Duodenal mucosa (tissue), 2 donors: ENCODE measurements around the gene YBEY.
A peak's percentile ranks its signal among the peaks of the same experiment; 100 is the strongest.

Experiments
- H3K27ac ChIP-seq: one replicate; pipeline ENCODE4 v1.7.0; 2013; ENCODE audit warnings: low read depth, low read length
- H3K27me3 ChIP-seq, 2 donors: one replicate each; pipeline ENCODE4 v1.7.0; 2013; ENCODE audit warnings: low read length in 2 of 2, control low read depth in 1 of 2; ENCODE audit not compliant: insufficient read depth in 2 of 2, control insufficient read depth in 1 of 2
- H3K36me3 ChIP-seq, 2 donors: one replicate each; pipeline ENCODE4 v1.7.0; 2013; ENCODE audit warnings: low read length in 2 of 2, control low read depth in 1 of 2; ENCODE audit not compliant: insufficient read depth in 2 of 2, control insufficient read depth in 1 of 2
- H3K4me1 ChIP-seq, 2 donors: one replicate each; pipeline ENCODE4 v1.7.0; 2013; ENCODE audit warnings: low read length in 2 of 2, control low read depth in 1 of 2; ENCODE audit not compliant: insufficient read depth in 2 of 2, control insufficient read depth in 1 of 2
- H3K4me3 ChIP-seq, 2 donors: one replicate each; pipeline ENCODE4 v1.7.0; 2013; ENCODE audit warnings: low read length in 2 of 2, low read depth in 1 of 2
- H3K9ac ChIP-seq, 2 donors: one replicate each; pipeline ENCODE4 v1.7.0; 2013; ENCODE audit warnings: low read length in 2 of 2, low read depth in 1 of 2
- H3K9me3 ChIP-seq, 2 donors: one replicate each; pipeline ENCODE4 v1.7.0; 2013; ENCODE audit warnings: low read length in 2 of 2, control low read depth in 1 of 2; ENCODE audit not compliant: control insufficient read depth in 1 of 2

YBEY gene

DNA sequence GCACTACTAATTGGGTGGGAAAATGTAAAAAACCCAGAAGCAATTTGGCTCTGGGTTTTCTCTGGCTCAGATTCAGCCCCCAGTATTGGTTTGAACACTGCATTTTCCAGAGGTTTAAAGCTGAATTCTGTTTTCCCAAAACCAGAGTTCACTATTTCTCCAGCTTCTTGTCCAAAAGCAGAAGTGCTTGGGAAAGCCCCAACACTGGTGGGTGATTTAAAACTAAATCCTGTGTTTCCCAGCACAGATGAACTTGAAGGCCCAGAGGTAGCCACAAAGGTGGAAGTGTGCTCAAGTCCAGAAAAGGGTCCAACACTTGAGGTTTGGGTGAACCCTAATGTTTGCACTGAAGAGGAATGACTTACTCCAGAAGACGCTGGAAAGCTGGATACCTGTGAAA lies 1.4 kb upstream of the YBEY start:
- H3K27me3 ChIP-seq: no peaks in the 10 kb centered on the region
- H3K9me3 ChIP-seq: no peaks in the 10 kb centered on the region
- H3K4me3 ChIP-seq: peak overlapping the region; percentile 84 to 87
- peaks cover 23 to 42% of the 10 kb centered on the region in 2 donors for H3K4me1 ChIP-seq
- H3K9ac ChIP-seq: peak overlapping the region in 1 of 2 donors; percentile 75
- no peak overlapping the region for H3K27ac ChIP-seq
- peaks cover 10 to 22% of the 10 kb centered on the region in 2 donors for H3K36me3 ChIP-seq

GRCh38 chr21:46285206-46285661 lies 908 bp upstream of the YBEY start, which contains the start of gene MCM3AP:
MCM3AP (minus strand) TSS chr21:46285611; CDS start chr21:46285286, 325 bp downstream.
- Histone ChIP-seq H3K27ac (peak within 1 kb of the TSS; percentile 94), H3K4me1 (peaks cover 23 to 42% of the 10 kb centered on the region in 2 donors), H3K36me3 (peaks cover 6 to 17% of the 10 kb centered on the region in 2 donors), H3K9me3 (no peaks in the 10 kb centered on the region), H3K27me3 (no peaks in the 10 kb centered on the region), H3K4me3 (peak within 1 kb of the TSS; percentile 84 to 87), H3K9ac (peak within 1 kb of the TSS; percentile 75 to 88)

DNA sequence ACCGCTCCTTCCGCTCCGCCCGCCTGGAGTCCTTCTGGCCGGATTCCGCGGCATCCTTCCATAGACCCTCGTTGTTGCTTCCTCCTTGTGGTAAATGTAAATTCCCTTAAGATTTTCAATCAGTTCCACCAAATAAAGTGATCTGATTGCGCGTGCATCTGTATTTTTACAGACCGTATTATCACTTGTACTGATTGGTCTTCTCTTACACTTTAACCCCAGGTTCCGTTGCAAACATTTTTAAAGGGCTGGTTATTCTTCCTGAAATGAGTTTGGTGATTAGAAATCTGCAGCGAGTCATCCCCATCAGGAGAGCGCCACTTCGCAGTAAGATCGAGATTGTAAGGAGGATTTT lies 483 bp downstream of the YBEY start:
- H3K36me3 ChIP-seq: peaks cover 0 to 17% of the 10 kb centered on the region in 2 donors
- H3K4me1 ChIP-seq: peaks cover 23 to 39% of the 10 kb centered on the region in 2 donors
- peak overlapping the region; percentile 84 to 87 for H3K4me3 ChIP-seq
- H3K9me3 ChIP-seq: no peaks in the 10 kb centered on the region
- H3K27me3 ChIP-seq: no peaks in the 10 kb centered on the region
- no peak overlapping the region for H3K27ac ChIP-seq
- peak overlapping the region; percentile 70 to 75 for H3K9ac ChIP-seq

DNA sequence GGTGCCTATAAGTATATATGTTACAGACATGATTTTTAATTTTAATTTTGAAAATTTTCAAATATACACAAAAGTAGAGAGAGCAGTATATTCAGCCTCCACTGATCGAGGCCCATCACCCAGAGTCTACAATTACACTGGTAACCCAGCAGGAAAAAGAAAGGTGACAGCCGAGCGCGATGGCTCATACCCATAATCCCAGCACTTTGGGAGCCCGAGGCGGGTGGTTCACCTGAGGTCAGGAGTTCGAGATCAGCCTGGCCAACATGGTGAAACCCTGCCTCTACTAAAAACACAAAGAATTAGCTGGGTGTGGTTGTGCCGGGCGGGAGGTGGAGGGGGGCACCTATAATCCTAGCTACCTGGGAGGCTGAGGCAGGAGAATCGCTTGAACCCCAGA lies 1.4 kb downstream of the YBEY start:
- Histone ChIP-seq H3K27ac (no peak overlapping the region), H3K27me3 (no peaks in the 10 kb centered on the region), H3K9ac (no peak overlapping the region), H3K4me3 (no peak overlapping the region), H3K9me3 (no peaks in the 10 kb centered on the region), H3K36me3 (peaks cover 0 to 19% of the 10 kb centered on the region in 2 donors), H3K4me1 (peaks cover 23 to 33% of the 10 kb centered on the region in 2 donors)

- no peak overlapping the region for H3K4me3 ChIP-seq
- H3K9me3 ChIP-seq: no peaks in the 10 kb centered on the region
- no peaks in the 10 kb centered on the region for H3K27me3 ChIP-seq
- H3K36me3 ChIP-seq: peaks cover 0 to 11% of the 10 kb centered on the region in 2 donors
- no peak overlapping the region for H3K9ac ChIP-seq
- H3K4me1 ChIP-seq: peaks cover 8 to 16% of the 10 kb centered on the region in 2 donors
- H3K27ac ChIP-seq: no peak overlapping the region
Observed at GRCh38 chr21:46289655-46290179, 3.6 kb downstream of the YBEY start.

- Histone ChIP-seq H3K36me3 (peaks cover 0 to 11% of the 10 kb centered on the region in 2 donors), H3K27ac (no peak overlapping the region), H3K9me3 (no peaks in the 10 kb centered on the region), H3K4me3 (no peak overlapping the region), H3K4me1 (peaks cover 0 to 7% of the 10 kb centered on the region in 2 donors), H3K9ac (no peak overlapping the region), H3K27me3 (no peaks in the 10 kb centered on the region)
Observed at GRCh38 chr21:46291561-46291960, 5.4 kb downstream of the YBEY start.

GRCh38 chr21:46294647-46295176 lies 8.6 kb downstream of the YBEY start:
- peaks cover 0 to 14% of the 10 kb centered on the region in 2 donors for H3K36me3 ChIP-seq
- H3K4me1 ChIP-seq: peaks cover 0 to 4% of the 10 kb centered on the region in 2 donors
- no peak overlapping the region for H3K4me3 ChIP-seq
- no peak overlapping the region for H3K27ac ChIP-seq
- H3K9me3 ChIP-seq: no peaks in the 10 kb centered on the region
- no peaks in the 10 kb centered on the region for H3K27me3 ChIP-seq
- H3K9ac ChIP-seq: no peak overlapping the region

GRCh38 chr21:46295177-46295770 lies 9.1 kb downstream of the YBEY start:
- Histone ChIP-seq H3K27ac (no peak overlapping the region), H3K36me3 (peaks cover 0 to 14% of the 10 kb centered on the region in 2 donors), H3K4me3 (no peak overlapping the region), H3K27me3 (no peaks in the 10 kb centered on the region), H3K4me1 (peaks cover 0 to 4% of the 10 kb centered on the region in 2 donors), H3K9ac (no peak overlapping the region), H3K9me3 (no peaks in the 10 kb centered on the region)

- peaks cover 0 to 4% of the 10 kb centered on the region in 2 donors for H3K4me1 ChIP-seq
- peak overlapping the region; percentile 32 for H3K27ac ChIP-seq
- H3K36me3 ChIP-seq: peaks cover 0 to 16% of the 10 kb centered on the region in 2 donors
- H3K9ac ChIP-seq: no peak overlapping the region
- H3K27me3 ChIP-seq: no peaks in the 10 kb centered on the region
- H3K9me3 ChIP-seq: no peaks in the 10 kb centered on the region
- H3K4me3 ChIP-seq: peak overlapping the region in 1 of 2 donors; percentile 29
Observed at GRCh38 chr21:46295996-46296752, 10.0 kb downstream of the YBEY start.
